Erythroblast (primary cell): ENCODE data around the gene TSC2.

Experiments
- DNase-seq, 2 experiments: peaks; one replicate each; lab custom pipeline; 2025; lab: John Stamatoyannopoulos, UW
- GATA1 ChIP-seq: IDR thresholded peaks from 2 replicates; pipeline ENCODE4 v1.6.1; 2011; ENCODE audit warnings: low read depth, mild to moderate bottlenecking, control low read depth, low read length, moderate library complexity
- POLR2A ChIP-seq: IDR thresholded peaks from 2 replicates; pipeline ENCODE4 v1.6.1; 2011; ENCODE audit warnings: mild to moderate bottlenecking, low read length

Gene TSC2

GRCh38 chr16:2083876-2084780, 36.3 kb downstream of the TSC2 start:
- TF ChIP-seq POLR2A, result no peak
- no peak for TF ChIP-seq GATA1
- DNase-seq, result no peak

- no peak for TF ChIP-seq POLR2A
- TF ChIP-seq GATA1, result no peak
- no peak for DNase-seq
Measured at GRCh38 chr16:2084895-2085625, 37.3 kb downstream of the TSC2 start.

- DNase-seq, result no peak
- TF ChIP-seq GATA1 (no peak), POLR2A (no peak)
Measured at GRCh38 chr16:2085669-2086068, 37.9 kb downstream of the TSC2 start.

- no peak for DNase-seq
- TF ChIP-seq POLR2A, result no peak
- no peak for TF ChIP-seq GATA1
Measured at GRCh38 chr16:2086106-2086742, 38.4 kb downstream of the TSC2 start.

DNA sequence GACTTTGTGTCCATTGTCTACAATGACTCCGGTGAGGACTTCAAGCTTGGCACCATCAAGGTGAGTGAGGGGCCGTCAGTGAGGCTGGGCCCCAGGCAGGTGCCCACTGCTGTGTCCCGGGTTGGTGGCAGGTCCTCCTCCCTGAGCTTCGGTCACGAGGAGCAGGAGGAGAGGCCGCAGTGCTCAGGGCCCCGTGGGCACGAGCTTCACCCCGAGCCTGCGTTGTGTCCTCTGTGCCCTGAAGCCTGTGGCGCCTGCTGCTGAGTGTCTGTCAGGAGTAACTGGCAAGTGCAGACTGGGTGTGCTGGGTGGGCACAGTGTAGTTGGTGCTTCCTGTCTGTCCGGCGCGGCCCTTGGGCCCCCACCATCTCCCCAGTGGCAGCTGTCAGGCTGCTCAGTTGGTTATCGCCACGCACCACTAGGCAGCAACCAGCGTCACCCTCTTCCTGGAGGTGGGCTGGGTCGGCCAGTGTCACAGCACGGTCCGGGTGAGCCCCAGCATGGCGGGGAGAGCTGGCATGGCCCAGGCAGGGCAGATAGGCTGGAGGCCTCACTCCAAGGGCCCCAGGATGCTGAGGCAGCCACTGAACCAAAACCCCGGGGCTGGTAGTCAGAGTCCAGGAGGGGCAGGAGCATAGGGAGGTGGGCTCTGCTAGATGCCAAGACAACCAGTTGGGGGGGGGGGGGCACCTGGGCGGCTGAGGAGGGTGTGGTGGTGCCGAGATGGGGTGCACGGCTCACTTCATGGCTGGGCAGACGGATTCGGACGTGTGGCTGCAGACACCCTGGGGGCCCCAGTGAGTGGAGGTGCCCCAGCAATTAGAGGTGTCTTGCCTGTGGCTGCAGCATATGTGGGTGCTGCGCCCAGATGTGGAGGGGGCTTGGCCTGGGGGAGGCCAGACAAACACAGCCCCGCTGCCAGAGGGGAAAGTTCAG, 39.3 kb downstream of the TSC2 start:
- TF ChIP-seq GATA1 (no peak), POLR2A (no peak)
- DNase-seq, result no peak

GRCh38 chr16:2087748-2088631, 40.2 kb downstream of the TSC2 start:
- DNase-seq, result no peak
- no peak for TF ChIP-seq GATA1
- TF ChIP-seq POLR2A, result no peak

DNA sequence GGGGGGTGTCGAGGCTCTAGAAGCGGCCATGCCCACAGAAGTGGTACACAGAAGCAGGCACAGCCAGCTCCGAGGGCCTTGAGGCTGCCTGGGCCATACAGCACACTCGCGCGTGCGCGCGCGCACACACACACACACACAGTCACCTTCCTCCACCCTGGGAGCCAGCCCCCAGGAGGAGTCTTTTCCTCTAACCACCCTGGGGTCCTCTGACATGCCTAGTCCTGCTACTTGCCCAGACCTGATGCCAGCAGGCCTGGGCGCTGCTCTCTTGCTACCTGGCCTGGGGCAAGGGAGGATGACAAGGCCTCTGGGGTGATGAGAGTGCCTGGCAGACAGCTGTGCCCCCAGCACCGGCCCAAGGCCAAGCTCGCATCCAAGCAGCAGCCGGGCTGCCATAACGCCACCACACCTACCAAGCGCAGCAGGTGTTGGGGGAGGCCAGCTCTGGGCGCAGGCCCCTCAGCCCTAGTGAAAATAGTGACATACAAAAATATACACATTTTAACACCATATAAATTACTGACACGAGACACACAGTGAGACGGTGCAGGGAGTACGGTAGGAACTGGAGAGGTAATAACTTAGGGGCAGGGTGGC, 41.1 kb downstream of the TSC2 start:
- DNase-seq, result no peak

DNA sequence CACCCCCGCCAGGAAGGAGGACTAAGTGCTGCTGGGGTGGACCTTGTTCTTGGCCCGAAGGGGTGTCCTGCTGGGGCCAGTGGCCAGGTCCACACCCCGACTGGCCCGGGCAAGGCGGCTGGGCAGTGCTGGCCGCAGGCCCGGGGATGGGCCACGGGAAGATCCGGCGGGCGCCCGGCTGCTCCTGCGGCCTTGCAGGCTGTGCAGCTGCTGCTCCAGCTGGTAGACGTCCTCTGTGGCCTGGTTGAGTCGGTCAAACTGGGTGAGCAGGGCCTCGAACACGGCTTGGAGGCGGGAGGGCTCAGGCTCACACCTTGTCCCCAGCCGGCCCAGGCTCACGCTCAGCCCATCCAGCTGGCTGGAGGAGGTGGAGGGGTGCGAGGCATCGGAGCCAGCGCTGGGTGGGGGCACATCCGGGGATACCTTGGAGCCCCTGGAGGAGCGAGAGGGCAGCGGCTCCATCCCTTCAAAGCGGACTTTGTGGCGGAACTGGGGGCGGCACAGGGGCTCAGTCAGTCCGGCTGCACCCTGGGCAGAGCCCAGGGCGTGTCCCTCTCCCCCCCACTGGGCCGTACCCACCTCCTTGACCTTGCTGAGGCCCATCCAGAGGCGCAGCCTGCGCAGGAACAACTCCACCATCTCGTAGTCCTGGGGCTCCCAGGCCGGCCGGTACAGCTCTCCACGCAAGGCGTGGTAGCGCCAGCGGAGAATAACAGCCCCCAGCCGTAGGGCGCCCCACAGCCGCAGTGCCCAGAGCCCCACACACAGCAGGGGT, 42.1 kb downstream of the TSC2 start:
- DNase-seq, result no peak
- TF ChIP-seq POLR2A, result no peak
- no peak for TF ChIP-seq GATA1

More for the DNA sequence above, 41.1 kb downstream of the TSC2 start:
- TF ChIP-seq GATA1, result no peak
- no peak for TF ChIP-seq POLR2A

DNA sequence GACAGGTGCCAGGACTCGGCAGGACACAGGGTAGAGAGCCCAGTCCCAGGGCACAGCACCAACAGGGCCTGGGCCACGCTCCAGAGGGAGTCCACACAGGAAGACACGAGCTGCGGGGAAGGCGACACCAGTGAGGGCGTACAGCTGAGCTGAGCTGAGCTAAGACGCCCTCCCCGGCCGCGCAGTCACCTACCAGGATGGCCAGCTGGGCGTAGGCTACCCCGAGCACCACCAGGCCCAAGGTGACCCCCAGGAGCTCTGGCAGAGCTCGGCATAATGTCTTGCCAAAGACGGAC, 42.6 kb downstream of the TSC2 start:
- no peak for DNase-seq
- no peak for TF ChIP-seq GATA1
- TF ChIP-seq POLR2A, result no peak

- peak; percentile 68 to 78 for DNase-seq
- no peak for TF ChIP-seq GATA1
- TF ChIP-seq POLR2A, result no peak
Measured at GRCh38 chr16:2090777-2091546, 43.2 kb downstream of the TSC2 start.
